Measurements from ENCODE around the gene FBXL2.

The FBXL2 gene

DNA sequence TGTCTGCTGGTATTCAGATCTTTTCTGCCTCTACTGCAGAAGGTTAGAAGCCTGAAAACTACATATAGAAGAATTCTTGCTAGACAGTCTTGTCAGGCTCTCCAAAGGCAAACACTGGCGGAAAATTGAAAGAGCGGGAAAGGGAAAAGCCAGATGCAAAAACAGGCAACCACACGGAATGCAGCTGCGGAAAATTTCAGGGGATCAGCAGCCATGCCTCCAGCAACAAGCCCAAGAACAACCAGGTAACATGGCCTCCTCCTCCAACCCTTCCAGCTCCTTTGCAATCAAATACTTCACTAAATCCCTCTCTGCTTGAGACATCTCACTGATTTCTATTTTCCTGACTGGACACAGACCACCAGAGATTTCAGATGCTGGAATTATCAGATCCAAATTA lies 153.3 kb downstream of the FBXL2 start:
- no peak for DNase-seq

GRCh38 chr3:33433843-33434242 lies 156.6 kb downstream of the FBXL2 start:
- no peak for DNase-seq

All from NCI-H526 treated with DMSO at 0.1 percent for 48 hours (cell line).